WERI-Rb-1 (cell line): ENCODE results near the gene LRRC41.
A peak's percentile ranks its signal among the peaks of the same experiment; 100 is the strongest.
"Not testable (repeated sequence)": the region's sequence is repeated elsewhere in the genome, so short reads cannot be mapped to it uniquely, and the experiment has no call there.

Source experiments
- DNase-seq: peaks from one replicate; pipeline ENCODE4 v3.0.0-alpha.2; 2020
- H3K27ac ChIP-seq: fragments of 250-450 bp; sonication (Bioruptor Pico); 2 replicates; pipeline ENCODE4 v1.5.1; 2020; ENCODE audit warnings: mild to moderate bottlenecking, moderate library complexity
- H3K27me3 ChIP-seq: fragments of 250-450 bp; sonication (Bioruptor Pico); 2 replicates; pipeline ENCODE4 v1.5.1; 2021; ENCODE audit warnings: mild to moderate bottlenecking, low read depth, moderate library complexity; ENCODE audit not compliant: insufficient read depth, severe bottlenecking
- H3K36me3 ChIP-seq: fragments of 250-450 bp; sonication (Bioruptor Pico); 2 replicates; pipeline ENCODE4 v1.5.1; 2020; ENCODE audit warnings: mild to moderate bottlenecking, moderate library complexity
- H3K4me3 ChIP-seq: 2 replicates; pipeline ENCODE4 v1.5.1; 2011; ENCODE audit warnings: low read depth, mild to moderate bottlenecking, control low read depth, low read length
- H3K9me3 ChIP-seq: fragments of 250-450 bp; sonication (Bioruptor Pico); 2 replicates; pipeline ENCODE4 v1.5.1; 2021; ENCODE audit warnings: mild to moderate bottlenecking, moderate library complexity; ENCODE audit not compliant: severe bottlenecking
- TF ChIP-seq, protein P1 (sequence below): IDR thresholded peaks from 2 replicates; pipeline ENCODE4 v1.5.1; 2011; ENCODE audit warnings: low read depth, mild to moderate bottlenecking, control low read depth, inconsistent platforms, low read length

LRRC41 gene

DNA sequence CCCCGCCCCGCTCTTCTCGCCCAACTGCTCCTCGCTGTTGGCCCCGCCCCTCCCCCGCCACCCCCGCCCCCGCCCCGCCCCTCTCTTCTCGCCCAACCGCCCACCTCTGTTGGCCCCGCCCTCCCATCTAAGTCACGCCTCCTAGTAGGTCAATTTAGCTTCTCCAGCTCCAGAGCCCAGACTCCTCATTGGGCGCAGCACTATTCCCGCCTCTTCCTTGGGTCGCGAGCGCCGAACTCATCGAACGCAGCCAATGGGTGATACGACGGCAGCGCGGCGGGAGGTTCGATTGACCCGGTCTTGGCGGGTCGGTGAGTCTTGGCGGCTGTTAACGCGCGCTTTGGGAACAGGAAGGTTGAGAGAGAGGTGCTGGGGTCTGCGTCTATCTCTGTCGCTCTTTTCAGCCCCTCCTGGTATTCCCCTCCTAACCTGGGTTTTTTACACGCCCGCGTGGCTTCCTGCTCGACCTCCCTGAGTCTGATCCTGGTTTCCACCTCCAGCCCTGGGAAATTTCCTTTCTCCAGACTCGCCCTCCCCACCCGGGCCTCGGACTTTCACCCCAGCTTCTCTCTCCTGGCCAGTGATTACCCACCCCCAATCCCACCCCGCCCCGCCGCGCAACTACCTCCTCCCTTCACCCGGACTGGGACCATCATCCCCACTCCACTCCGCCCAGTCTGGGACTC, 55.8 kb downstream of the LRRC41 start, which contains the start of gene RAD54L:
Gene RAD54L, plus strand, starts transcription at position 328 of the 686 bp plus-strand sequence. CDS start 643 bp downstream, outside the sequence.
- peak within 1 kb of the TSS; percentile 59 for H3K4me3 ChIP-seq
- peaks cover 44% of the 10 kb centered on the region for H3K36me3 ChIP-seq
- no peaks in the 10 kb centered on the region for H3K27me3 ChIP-seq
- TF ChIP-seq, protein P1, sequence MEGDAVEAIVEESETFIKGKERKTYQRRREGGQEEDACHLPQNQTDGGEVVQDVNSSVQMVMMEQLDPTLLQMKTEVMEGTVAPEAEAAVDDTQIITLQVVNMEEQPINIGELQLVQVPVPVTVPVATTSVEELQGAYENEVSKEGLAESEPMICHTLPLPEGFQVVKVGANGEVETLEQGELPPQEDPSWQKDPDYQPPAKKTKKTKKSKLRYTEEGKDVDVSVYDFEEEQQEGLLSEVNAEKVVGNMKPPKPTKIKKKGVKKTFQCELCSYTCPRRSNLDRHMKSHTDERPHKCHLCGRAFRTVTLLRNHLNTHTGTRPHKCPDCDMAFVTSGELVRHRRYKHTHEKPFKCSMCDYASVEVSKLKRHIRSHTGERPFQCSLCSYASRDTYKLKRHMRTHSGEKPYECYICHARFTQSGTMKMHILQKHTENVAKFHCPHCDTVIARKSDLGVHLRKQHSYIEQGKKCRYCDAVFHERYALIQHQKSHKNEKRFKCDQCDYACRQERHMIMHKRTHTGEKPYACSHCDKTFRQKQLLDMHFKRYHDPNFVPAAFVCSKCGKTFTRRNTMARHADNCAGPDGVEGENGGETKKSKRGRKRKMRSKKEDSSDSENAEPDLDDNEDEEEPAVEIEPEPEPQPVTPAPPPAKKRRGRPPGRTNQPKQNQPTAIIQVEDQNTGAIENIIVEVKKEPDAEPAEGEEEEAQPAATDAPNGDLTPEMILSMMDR: no peak
- DNase-seq: peak; percentile 99
- H3K27ac ChIP-seq: peak within 1 kb of the TSS; percentile 99
- H3K9me3 ChIP-seq: no peaks in the 10 kb centered on the region

DNA sequence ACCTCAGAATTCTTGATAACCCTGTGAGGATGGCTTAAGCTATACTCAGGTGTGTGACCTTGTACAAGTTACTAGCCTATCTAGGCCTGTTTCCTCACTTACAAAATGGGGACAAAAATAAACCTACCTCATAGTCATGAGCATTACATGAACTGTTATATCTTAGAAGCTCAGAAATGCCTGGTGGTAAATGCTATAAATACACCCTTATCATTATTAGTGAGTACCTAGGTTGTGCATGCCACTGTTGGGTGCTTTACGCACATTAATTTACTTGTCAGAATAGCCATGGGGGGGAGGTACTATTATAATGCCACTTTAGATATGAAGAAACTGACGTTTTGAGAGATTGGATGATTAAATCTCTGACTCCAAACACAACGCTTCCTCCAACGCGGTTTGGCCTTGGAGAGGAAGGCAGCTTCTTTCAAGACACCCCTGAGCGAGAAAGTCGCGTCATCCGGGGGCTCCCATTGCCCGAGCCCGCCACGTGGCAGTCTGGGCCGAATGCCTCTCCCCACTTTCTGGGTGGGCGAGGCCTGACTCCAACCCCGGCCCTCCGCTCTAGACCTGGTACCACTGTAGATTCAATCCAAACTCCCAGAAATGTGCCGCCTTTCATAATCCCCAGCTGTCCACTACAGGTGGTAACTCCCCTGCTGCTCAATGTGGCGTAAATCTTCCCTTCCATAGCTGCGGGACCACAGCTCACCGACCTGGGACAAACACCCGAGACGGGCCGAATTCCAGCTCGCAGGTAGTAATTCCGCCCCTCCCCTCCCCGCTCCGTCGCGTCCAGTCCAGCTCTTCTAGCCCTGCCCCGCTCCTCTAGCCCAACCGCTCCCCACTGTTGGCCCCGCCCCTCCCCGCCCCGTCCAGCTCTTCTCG, 56.6 kb downstream of the LRRC41 start:
- no peaks in the 10 kb centered on the region for H3K9me3 ChIP-seq
- H3K27me3 ChIP-seq: no peaks in the 10 kb centered on the region
- TF ChIP-seq, protein P1: no peak
- H3K4me3 ChIP-seq: peak overlapping the region; percentile 50
- DNase-seq: no peak
- H3K27ac ChIP-seq: peak overlapping the region; percentile 83
- H3K36me3 ChIP-seq: peaks cover 36% of the 10 kb centered on the region

DNA sequence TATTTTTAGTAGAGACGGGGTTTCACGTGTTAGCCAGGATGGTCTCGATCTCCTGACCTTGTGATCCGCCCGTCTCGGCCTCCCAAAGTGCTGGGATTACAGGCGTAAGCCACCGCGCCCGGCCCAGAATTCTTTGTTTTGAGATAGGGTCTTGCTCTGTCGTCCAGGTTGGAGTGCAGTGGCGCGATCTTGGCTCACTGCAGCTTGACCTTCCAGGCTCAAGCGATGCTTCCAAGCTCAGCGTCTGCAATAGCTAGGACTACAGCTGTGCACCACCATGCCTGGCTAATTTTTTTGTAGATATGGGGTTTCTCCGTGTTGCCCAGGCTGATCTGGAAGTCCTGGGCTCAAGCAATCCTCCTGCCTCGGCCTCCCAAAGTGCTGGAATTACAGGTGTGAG, 57.3 kb downstream of the LRRC41 start:
- H3K9me3 ChIP-seq, H3K27me3 ChIP-seq, DNase-seq, H3K4me3 ChIP-seq, H3K27ac ChIP-seq: not testable (repeated sequence)
- H3K36me3 ChIP-seq: peaks cover 29% of the 10 kb centered on the region

DNA sequence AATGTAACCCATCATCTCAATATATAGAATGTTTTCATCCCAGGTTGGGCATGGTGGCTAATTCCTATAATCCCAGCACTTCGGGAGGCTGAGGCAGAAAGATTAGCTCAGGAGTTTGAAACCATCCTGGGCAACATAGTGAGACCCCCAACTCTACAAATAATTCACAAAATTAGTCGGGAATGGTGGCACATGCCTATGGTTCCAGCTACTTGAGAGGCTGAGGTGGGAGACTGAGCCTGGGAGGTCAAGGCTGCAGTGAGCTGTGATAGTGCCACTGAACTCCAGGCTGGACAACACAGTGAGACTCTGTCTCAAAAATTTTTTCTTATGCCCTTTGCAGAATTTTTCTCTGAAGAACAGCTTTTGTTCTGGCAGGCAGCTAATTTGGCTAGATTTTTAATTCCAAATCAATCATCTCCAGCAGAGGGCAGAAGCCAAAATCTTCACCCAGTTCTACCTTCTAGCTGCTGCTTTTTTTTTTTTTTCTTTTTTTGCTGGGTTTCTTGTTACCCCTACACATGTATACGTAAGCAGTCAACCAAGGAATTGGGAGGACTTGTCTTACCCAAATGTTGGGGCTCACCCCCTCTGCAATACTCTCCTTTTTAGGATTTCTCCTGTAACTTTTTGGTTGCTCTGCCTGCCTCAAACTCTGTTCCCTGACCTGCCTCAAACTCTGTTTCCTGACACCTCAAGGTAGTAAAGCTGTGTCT, 58.6 kb downstream of the LRRC41 start:
- H3K36me3 ChIP-seq: peaks cover 16% of the 10 kb centered on the region
- DNase-seq: no peak
- no peak overlapping the region for H3K4me3 ChIP-seq
- H3K9me3 ChIP-seq: no peaks in the 10 kb centered on the region
- TF ChIP-seq, protein P1: peak; percentile 18; the same call in 1 of the 2 replicates
- no peaks in the 10 kb centered on the region for H3K27me3 ChIP-seq
- no peak overlapping the region for H3K27ac ChIP-seq

DNA sequence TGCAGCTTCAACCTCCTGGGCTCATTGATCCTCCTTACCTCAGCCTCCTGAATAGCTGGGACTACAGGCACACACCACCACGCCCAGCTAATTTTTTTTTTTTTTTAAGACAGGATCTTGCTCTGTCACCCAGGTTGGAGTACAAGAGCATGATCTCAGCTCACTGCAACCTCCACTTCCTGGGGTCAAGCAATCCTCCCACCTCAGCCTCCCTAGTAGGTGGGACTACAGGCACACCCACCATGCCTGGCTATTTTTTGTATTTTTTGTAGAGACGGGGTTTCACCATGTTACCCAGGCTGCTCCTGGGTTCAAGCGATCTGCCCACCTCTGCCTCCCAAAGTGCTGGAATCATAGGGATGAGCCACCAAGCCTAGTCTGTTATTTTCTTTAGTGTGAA, 59.6 kb downstream of the LRRC41 start:
- H3K4me3 ChIP-seq, H3K27ac ChIP-seq: not testable (repeated sequence)

DNA sequence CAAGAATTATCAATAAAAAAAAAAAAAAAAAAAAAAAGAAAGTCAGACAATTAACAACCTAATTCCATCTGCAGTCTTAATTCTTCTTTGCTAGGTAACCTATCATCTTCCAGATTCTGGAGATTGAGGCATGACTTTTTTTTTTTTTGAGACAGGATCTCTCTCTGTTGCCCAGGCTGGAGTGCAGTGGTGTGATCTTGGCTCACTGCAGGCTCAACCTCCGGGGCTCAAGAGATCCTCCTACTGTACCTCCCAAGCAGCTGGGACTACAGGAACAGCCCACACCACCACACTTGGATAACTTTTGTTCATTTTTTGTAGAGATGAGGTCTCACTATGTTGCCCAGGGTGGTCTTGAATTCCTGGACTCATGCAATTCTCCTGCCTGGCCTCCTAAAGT, 60.5 kb downstream of the LRRC41 start:
- Histone ChIP-seq H3K4me3 (no peak overlapping the region), H3K27me3 (no peaks in the 10 kb centered on the region), H3K9me3 (peaks cover 9% of the 10 kb centered on the region), H3K36me3 (no peaks in the 10 kb centered on the region), H3K27ac (peak overlapping the region; percentile 59)
- TF ChIP-seq, protein P1: no peak
- no peak for DNase-seq

More for the DNA sequence above, 59.6 kb downstream of the LRRC41 start:
- H3K36me3 ChIP-seq, H3K27me3 ChIP-seq, DNase-seq, H3K9me3 ChIP-seq: not testable (repeated sequence)

DNA sequence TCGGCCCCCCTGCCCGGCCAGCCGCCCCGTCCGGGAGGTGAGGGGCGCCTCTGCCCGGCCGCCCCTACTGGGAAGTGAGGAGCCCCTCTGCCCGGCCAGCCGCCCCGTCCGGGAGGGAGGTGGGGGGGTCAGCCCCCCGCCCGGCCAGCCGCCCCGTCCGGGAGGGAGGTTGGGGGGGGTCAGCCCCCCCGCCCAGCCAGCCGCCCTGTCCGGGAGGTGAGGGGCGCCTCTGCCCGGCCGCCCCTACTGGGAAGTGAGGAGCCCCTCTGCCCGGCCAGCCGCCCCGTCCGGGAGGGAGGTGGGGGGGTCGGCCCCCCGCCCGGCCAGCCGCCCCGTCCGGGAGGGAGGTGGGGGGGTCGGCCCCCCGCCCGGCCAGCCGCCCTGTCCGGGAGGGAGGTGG, 61.7 kb downstream of the LRRC41 start:
- not testable (repeated sequence) for H3K4me3 ChIP-seq, DNase-seq, H3K27me3 ChIP-seq, H3K27ac ChIP-seq, H3K36me3 ChIP-seq
- H3K9me3 ChIP-seq: peaks cover 17% of the 10 kb centered on the region

DNA sequence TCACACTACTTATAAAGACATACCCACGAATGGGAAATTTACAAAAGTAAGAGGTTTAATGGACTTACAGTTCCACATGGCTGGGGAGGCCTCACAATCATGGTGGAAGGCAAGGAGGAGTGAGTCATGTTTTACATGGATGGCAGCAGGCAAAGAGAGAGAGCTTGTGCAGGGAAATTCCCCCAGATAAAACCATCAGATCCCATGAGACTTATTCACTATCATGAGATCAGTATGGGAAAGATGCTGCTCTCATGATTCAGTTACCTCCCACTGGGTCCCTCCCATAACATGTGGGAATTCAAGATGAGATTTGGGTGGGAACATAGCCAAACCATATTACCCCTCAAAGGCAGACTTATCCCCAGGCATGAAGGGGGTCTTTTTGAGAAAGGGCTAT, 64.6 kb downstream of the LRRC41 start:
- not testable (repeated sequence) for H3K4me3 ChIP-seq, H3K27ac ChIP-seq, DNase-seq

More for the DNA sequence above, 64.6 kb downstream of the LRRC41 start:
- not testable (repeated sequence) for H3K36me3 ChIP-seq, H3K27me3 ChIP-seq
- H3K9me3 ChIP-seq: peaks cover 19% of the 10 kb centered on the region
